Activated B cell treated with CpG ODN at 0.5 μM for 24 hours (primary cell): ENCODE results near the gene MYH6. TPM values are rescaled to one million over a fixed set of nuclear protein-coding genes. Genes with fewer than 3 reads are reported as not detected.

Experiments
- ATAC-seq: fragments of 200-7000 bp; cut with Tn5 transposase; one replicate; pipeline ENCODE4 v1.10.0; 2021; ENCODE audit warnings: low read depth, mild to moderate bottlenecking, moderate library complexity
- CTCF ChIA-PET: fragments of 350-600 bp; sonication (Branson Sonifier 250); formaldehyde crosslinking; loops from one replicate; lab custom pipeline; 2021; ENCODE audit warnings: antibody characterized with exemption; lab: Charles Lee
- POLR2A ChIA-PET: fragments of 350-600 bp; sonication (Branson Sonifier 250); formaldehyde crosslinking; loops from one replicate; lab custom pipeline; 2021; ENCODE audit warnings: antibody characterized with exemption; lab: Charles Lee
- DNase-seq: peaks from one replicate; pipeline ENCODE4 v3.0.0; 2022
- H3K27ac Mint-ChIP-seq: one replicate; pipeline ENCODE4 v1.8.0; 2020; ENCODE audit warnings: mixed read lengths
- H3K27me3 Mint-ChIP-seq: one replicate; pipeline ENCODE4 v1.8.0; 2021; ENCODE audit warnings: mixed read lengths
- H3K36me3 Mint-ChIP-seq: one replicate; pipeline ENCODE4 v1.8.0; 2021; ENCODE audit warnings: low read depth, mixed read lengths
- H3K4me1 Mint-ChIP-seq: one replicate; pipeline ENCODE4 v1.8.0; 2021; ENCODE audit warnings: mixed read lengths
- H3K4me3 Mint-ChIP-seq: one replicate; pipeline ENCODE4 v1.8.0; 2020; ENCODE audit warnings: mild to moderate bottlenecking, mixed read lengths
- H3K9me3 Mint-ChIP-seq: one replicate; pipeline ENCODE4 v1.8.0; 2020; ENCODE audit warnings: mixed read lengths
- intact Hi-C: fragments of 100-400 bp; cut with micrococcal nuclease; formaldehyde crosslinking; loops from one replicate; pipeline ENCODE4 v1.15.1; 2024
- total RNA-seq: library from RNA; stranded (reverse); gene quantifications from 2 replicates; pipeline ENCODE4 v1.2.3, GENCODE V29; 2022
- TF ChIP-seq, protein P1 (sequence below): fragments of 200-600 bp; IDR thresholded peaks from one replicate; pipeline ENCODE4 v1.8.0; 2022; ENCODE audit warnings: antibody characterized with exemption, mild to moderate bottlenecking

Gene MYH6
- total RNA-seq, 1 donor from 2014 or later, result not detected

GRCh38 chr14:23346693-23347405 lies 61.2 kb downstream of the MYH6 start:
- peaks cover 4% of the 10 kb centered on the region for H3K4me1 Mint-ChIP-seq
- no peaks in the 10 kb centered on the region for H3K36me3 Mint-ChIP-seq
- H3K4me3 Mint-ChIP-seq, result no peak overlapping the region
- H3K27ac Mint-ChIP-seq, result no peak overlapping the region
- no peak for ATAC-seq
- POLR2A ChIA-PET, result no interaction called here
- H3K27me3 Mint-ChIP-seq, result peaks cover 41% of the 10 kb centered on the region
- intact Hi-C loops, result no loop called here
- DNase-seq, result no peak
- H3K9me3 Mint-ChIP-seq, result no peaks in the 10 kb centered on the region
- CTCF ChIA-PET, result no interaction called here
- TF ChIP-seq, protein P1, sequence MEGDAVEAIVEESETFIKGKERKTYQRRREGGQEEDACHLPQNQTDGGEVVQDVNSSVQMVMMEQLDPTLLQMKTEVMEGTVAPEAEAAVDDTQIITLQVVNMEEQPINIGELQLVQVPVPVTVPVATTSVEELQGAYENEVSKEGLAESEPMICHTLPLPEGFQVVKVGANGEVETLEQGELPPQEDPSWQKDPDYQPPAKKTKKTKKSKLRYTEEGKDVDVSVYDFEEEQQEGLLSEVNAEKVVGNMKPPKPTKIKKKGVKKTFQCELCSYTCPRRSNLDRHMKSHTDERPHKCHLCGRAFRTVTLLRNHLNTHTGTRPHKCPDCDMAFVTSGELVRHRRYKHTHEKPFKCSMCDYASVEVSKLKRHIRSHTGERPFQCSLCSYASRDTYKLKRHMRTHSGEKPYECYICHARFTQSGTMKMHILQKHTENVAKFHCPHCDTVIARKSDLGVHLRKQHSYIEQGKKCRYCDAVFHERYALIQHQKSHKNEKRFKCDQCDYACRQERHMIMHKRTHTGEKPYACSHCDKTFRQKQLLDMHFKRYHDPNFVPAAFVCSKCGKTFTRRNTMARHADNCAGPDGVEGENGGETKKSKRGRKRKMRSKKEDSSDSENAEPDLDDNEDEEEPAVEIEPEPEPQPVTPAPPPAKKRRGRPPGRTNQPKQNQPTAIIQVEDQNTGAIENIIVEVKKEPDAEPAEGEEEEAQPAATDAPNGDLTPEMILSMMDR, result no peak

- ChIA-PET CTCF (no interaction called here), POLR2A (no interaction called here)
- TF ChIP-seq, protein P1, result no peak
- intact Hi-C loops, result no loop called here
- H3K27ac Mint-ChIP-seq, result no peak overlapping the region
- peaks cover 38% of the 10 kb centered on the region for H3K27me3 Mint-ChIP-seq
- H3K4me3 Mint-ChIP-seq, result no peak overlapping the region
- no peaks in the 10 kb centered on the region for H3K9me3 Mint-ChIP-seq
- no peak for ATAC-seq
- no peaks in the 10 kb centered on the region for H3K36me3 Mint-ChIP-seq
- no peak for DNase-seq
- peaks cover 2% of the 10 kb centered on the region for H3K4me1 Mint-ChIP-seq
These were observed 61.9 kb downstream of the MYH6 start for GRCh38 chr14:23345987-23346692.

DNA sequence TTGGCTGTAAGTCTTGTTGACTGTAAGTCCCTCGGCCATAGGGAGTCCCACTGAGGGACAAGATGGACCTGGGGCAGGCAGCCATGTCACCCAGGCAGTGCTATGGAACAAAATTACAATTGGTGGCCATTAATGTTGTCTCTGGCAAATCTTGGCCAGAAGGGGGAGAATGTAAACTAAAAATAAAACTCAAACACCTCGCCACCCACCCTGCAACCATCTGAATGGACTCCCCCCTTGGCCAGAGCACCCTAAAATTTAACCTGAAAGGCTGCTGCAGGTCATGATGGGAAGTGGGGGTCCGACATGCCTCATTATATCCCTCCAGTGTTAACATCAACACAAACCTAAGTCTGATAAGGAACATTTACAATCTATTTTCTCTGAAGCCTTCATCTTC lies 63.6 kb downstream of the MYH6 start:
- ATAC-seq (no peak), DNase-seq (no peak)
- H3K9me3 Mint-ChIP-seq, result peaks cover 6% of the 10 kb centered on the region
- CTCF ChIA-PET, result no interaction called here
- TF ChIP-seq, protein P1, result no peak
- peaks cover 26% of the 10 kb centered on the region for H3K27me3 Mint-ChIP-seq
- intact Hi-C loops, result no loop called here
- H3K27ac Mint-ChIP-seq, result no peak overlapping the region
- POLR2A ChIA-PET, result no interaction called here
- no peak overlapping the region for H3K4me3 Mint-ChIP-seq
- H3K4me1 Mint-ChIP-seq, result no peaks in the 10 kb centered on the region
- peaks cover 2% of the 10 kb centered on the region for H3K36me3 Mint-ChIP-seq

DNA sequence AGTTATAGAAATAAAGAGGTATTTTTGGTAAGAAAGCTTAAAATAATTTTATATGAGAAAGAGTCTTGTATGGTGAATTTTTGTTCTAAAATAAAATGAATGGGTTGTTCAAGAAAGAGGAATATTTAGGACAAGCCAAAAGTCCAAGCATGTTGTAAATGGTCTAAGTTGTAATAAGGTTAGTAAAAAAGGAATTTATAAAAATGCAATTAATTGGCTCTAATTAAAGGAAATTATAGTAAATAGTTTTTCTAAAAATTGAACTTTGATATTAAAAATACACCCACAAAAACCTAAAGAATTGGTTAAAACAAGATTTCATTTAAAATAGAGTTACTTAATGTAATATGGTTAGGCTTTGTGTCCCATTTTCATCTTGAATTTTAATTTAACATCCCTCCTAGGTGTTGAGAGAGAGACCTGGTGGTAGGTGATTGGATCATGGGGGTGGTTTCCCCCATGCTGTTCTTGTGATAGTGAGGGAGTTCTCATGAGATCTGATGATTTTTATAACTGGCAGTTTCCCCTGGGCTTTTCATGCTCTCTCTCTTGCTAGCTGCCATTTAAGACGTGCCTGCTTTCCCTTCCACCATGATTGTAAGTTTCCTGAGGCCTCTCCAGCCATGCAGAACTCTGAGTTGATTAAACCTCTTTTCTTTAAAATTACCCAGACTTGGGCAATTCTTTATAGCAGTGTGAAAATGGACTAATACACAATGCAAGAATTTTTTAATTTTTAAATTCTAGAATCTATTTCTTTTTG lies 68.4 kb downstream of the MYH6 start:
- POLR2A ChIA-PET, result no interaction called here
- H3K9me3 Mint-ChIP-seq, result peaks cover 6% of the 10 kb centered on the region
- H3K4me1 Mint-ChIP-seq, result no peaks in the 10 kb centered on the region
- TF ChIP-seq, protein P1, result no peak
- DNase-seq (no peak), ATAC-seq (no peak)
- no peak overlapping the region for H3K27ac Mint-ChIP-seq
- intact Hi-C loops, result no loop called here
- CTCF ChIA-PET, result no interaction called here
- no peak overlapping the region for H3K4me3 Mint-ChIP-seq
- H3K36me3 Mint-ChIP-seq, result peaks cover 2% of the 10 kb centered on the region
- H3K27me3 Mint-ChIP-seq, result peaks cover 39% of the 10 kb centered on the region

- Mint-ChIP-seq H3K27me3 (peaks cover 33% of the 10 kb centered on the region), H3K4me3 (no peak overlapping the region), H3K9me3 (peaks cover 6% of the 10 kb centered on the region), H3K36me3 (peaks cover 2% of the 10 kb centered on the region), H3K4me1 (no peaks in the 10 kb centered on the region), H3K27ac (no peak overlapping the region)
- TF ChIP-seq, protein P1, result no peak
- DNase-seq (no peak), ATAC-seq (no peak)
- intact Hi-C loops, result no loop called here
- ChIA-PET CTCF (interaction anchor here (0.6 to 1.2 kb wide), 4 partner anchors 40 to 267 kb away, joined by 3 to 4 read pairs (median 3); no protein-coding TSS in a partner anchor), POLR2A (interaction anchor here (0.5 kb wide), 1 partner anchor 43 kb away, joined by 5 read pairs; no protein-coding TSS in a partner anchor)
These were observed 72.5 kb downstream of the MYH6 start for GRCh38 chr14:23335623-23336022.
